Osteoblast (primary cell): ENCODE results near the gene HNRNPH2. TPM values are rescaled to one million over a fixed set of nuclear protein-coding genes. Genes with fewer than 3 reads are reported as not detected.

ENCODE experiments used
- DNase-seq: peaks from one replicate; pipeline ENCODE4 v3.0.0; 2011; ENCODE audit warnings: low spot score, mixed read lengths; ENCODE audit not compliant: insufficient read length; ENCODE audit errors: missing footprints
- H2AFZ ChIP-seq: 2 replicates; pipeline ENCODE4 v1.6.0; 2011; ENCODE audit warnings: mild to moderate bottlenecking, low read length
- H3K27ac ChIP-seq: 2 replicates; pipeline ENCODE4 v1.5.1; 2011; ENCODE audit warnings: mild to moderate bottlenecking, low read depth, low read length, moderate library complexity
- H3K27me3 ChIP-seq: 2 replicates; pipeline ENCODE4 v1.6.0; 2012; ENCODE audit warnings: mild to moderate bottlenecking, control low read depth, inconsistent platforms, low read length, moderate library complexity; ENCODE audit not compliant: insufficient read depth
- H3K36me3 ChIP-seq: 2 replicates; pipeline ENCODE4 v1.5.1; 2011; ENCODE audit warnings: mild to moderate bottlenecking, low read length, control low read depth, moderate library complexity; ENCODE audit not compliant: insufficient read depth
- H3K4me1 ChIP-seq: 2 replicates; pipeline ENCODE4 v1.5.1; 2011; ENCODE audit warnings: mild to moderate bottlenecking, low read length, control low read depth, moderate library complexity; ENCODE audit not compliant: insufficient read depth
- H3K4me2 ChIP-seq: 2 replicates; pipeline ENCODE4 v1.6.0; 2011; ENCODE audit warnings: mild to moderate bottlenecking, low read length; ENCODE audit not compliant: insufficient read depth
- H3K4me3 ChIP-seq: fragments of 200-600 bp; sonication (generic); 3 replicates; pipeline ENCODE4 v1.5.1; 2012; ENCODE audit warnings: mild to moderate bottlenecking, low read length, inconsistent platforms; ENCODE audit not compliant: insufficient read depth
- H3K79me2 ChIP-seq: 2 replicates; pipeline ENCODE4 v1.6.0; 2012; ENCODE audit warnings: mild to moderate bottlenecking, low read length, control low read depth, inconsistent platforms; ENCODE audit not compliant: insufficient read depth
- H3K9me3 ChIP-seq: 2 replicates; pipeline ENCODE4 v1.5.1; 2011; ENCODE audit warnings: low read depth, low read length, control low read depth
- H4K20me1 ChIP-seq: 2 replicates; pipeline ENCODE4 v1.6.0; 2012; ENCODE audit warnings: mild to moderate bottlenecking, low read length, control low read depth; ENCODE audit not compliant: insufficient read depth
- total RNA-seq: library from RNA; depleted of rRNA; stranded (reverse); fragments of >200 nt; gene quantifications from 2 replicates; pipeline ENCODE4 v1.2.3, GENCODE V29; 2012
- TF ChIP-seq, protein P1 (sequence below): IDR thresholded peaks from 2 replicates; pipeline ENCODE4 v1.5.1; 2011; ENCODE audit warnings: mild to moderate bottlenecking, low read depth, low read length, moderate library complexity; ENCODE audit errors: extremely low read depth

HNRNPH2 gene
- total RNA-seq, 1 donor = 70.2 TPM

DNA sequence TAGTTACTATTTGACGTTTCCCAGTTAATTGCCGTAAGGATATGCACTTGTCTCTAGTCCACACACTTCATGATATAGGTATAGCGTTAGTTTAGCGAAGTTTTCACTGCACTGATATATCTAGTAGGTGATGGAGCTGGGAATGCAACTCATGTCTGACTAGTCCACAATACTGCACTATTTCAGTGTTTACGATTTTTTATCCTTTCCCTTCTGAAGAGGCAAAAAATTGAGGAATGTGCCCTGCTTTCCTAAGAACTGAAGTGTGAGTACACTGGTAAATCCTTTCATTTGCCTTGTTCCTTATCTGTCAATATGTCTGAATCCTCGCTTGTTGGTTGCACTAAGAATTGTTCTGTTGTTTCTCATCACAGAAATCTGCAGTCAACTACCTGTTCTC lies 16.2 kb upstream of the HNRNPH2 start:
- TF ChIP-seq, protein P1, sequence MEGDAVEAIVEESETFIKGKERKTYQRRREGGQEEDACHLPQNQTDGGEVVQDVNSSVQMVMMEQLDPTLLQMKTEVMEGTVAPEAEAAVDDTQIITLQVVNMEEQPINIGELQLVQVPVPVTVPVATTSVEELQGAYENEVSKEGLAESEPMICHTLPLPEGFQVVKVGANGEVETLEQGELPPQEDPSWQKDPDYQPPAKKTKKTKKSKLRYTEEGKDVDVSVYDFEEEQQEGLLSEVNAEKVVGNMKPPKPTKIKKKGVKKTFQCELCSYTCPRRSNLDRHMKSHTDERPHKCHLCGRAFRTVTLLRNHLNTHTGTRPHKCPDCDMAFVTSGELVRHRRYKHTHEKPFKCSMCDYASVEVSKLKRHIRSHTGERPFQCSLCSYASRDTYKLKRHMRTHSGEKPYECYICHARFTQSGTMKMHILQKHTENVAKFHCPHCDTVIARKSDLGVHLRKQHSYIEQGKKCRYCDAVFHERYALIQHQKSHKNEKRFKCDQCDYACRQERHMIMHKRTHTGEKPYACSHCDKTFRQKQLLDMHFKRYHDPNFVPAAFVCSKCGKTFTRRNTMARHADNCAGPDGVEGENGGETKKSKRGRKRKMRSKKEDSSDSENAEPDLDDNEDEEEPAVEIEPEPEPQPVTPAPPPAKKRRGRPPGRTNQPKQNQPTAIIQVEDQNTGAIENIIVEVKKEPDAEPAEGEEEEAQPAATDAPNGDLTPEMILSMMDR = no peak
- H3K4me1 ChIP-seq = peaks cover 14% of the 10 kb centered on the region
- H3K9me3 ChIP-seq = no peaks in the 10 kb centered on the region
- H3K27ac ChIP-seq = peak overlapping the region; percentile 58
- H3K4me2 ChIP-seq = peak overlapping the region; percentile 75
- H3K4me3 ChIP-seq = peak overlapping the region; percentile 87
- H2AFZ ChIP-seq = no peak overlapping the region
- peaks cover 11% of the 10 kb centered on the region for H4K20me1 ChIP-seq
- peak; percentile 23 for DNase-seq
- H3K79me2 ChIP-seq = peaks cover 17% of the 10 kb centered on the region
- peaks cover 33% of the 10 kb centered on the region for H3K36me3 ChIP-seq
- peaks cover 5% of the 10 kb centered on the region for H3K27me3 ChIP-seq

- Histone ChIP-seq H3K27ac (no peak overlapping the region), H2AFZ (no peak overlapping the region), H4K20me1 (peaks cover 11% of the 10 kb centered on the region), H3K9me3 (no peaks in the 10 kb centered on the region), H3K4me1 (peaks cover 14% of the 10 kb centered on the region), H3K4me2 (no peak overlapping the region), H3K79me2 (peaks cover 17% of the 10 kb centered on the region), H3K36me3 (peaks cover 33% of the 10 kb centered on the region), H3K27me3 (peaks cover 4% of the 10 kb centered on the region), H3K4me3 (no peak overlapping the region)
- TF ChIP-seq, protein P1 = no peak
- peak; percentile 39 for DNase-seq
Observed at GRCh38 chrX:101393530-101394305, 14.3 kb upstream of the HNRNPH2 start.

GRCh38 chrX:101394372-101394771 lies 13.7 kb upstream of the HNRNPH2 start:
- no peak overlapping the region for H3K4me3 ChIP-seq

DNA sequence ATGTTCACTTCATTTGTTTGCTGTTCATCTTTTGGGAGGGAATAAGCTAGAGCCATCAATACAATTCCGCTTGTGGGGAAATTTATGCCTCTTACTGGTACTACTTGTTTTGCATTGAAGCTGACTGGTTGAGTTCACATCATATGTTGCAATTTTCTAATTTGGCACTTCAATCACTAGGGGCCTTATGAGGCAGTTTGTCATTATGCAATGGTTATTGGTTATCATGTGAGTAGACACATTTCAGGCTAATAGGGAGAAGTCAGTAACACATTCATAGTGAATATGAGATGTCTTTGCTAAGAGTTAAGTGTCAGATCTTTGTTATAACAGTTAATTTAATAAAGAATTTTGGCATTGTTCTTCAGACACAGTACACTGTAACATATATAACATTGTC lies 12.2 kb upstream of the HNRNPH2 start:
- no peaks in the 10 kb centered on the region for H3K27me3 ChIP-seq
- no peak overlapping the region for H3K4me2 ChIP-seq
- no peaks in the 10 kb centered on the region for H3K9me3 ChIP-seq
- H3K27ac ChIP-seq = no peak overlapping the region
- no peak overlapping the region for H3K4me3 ChIP-seq
- H4K20me1 ChIP-seq = peaks cover 11% of the 10 kb centered on the region
- H2AFZ ChIP-seq = no peak overlapping the region
- H3K79me2 ChIP-seq = peaks cover 17% of the 10 kb centered on the region
- H3K4me1 ChIP-seq = peaks cover 14% of the 10 kb centered on the region
- TF ChIP-seq, protein P1 = no peak
- no peak for DNase-seq
- H3K36me3 ChIP-seq = peaks cover 33% of the 10 kb centered on the region

More at GRCh38 chrX:101394372-101394771, 13.7 kb upstream of the HNRNPH2 start:
- peaks cover 17% of the 10 kb centered on the region for H3K79me2 ChIP-seq
- DNase-seq = no peak
- peaks cover 33% of the 10 kb centered on the region for H3K36me3 ChIP-seq
- H3K9me3 ChIP-seq = no peaks in the 10 kb centered on the region
- H3K27me3 ChIP-seq = no peaks in the 10 kb centered on the region
- TF ChIP-seq, protein P1 = no peak
- no peak overlapping the region for H2AFZ ChIP-seq
- peaks cover 14% of the 10 kb centered on the region for H3K4me1 ChIP-seq
- H3K27ac ChIP-seq = no peak overlapping the region
- H3K4me2 ChIP-seq = no peak overlapping the region
- H4K20me1 ChIP-seq = peaks cover 11% of the 10 kb centered on the region
